K562 (cell line): Measurements from ENCODE around the gene ABLIM2. TPM values are rescaled to one million over a fixed set of nuclear protein-coding genes. Genes with fewer than 3 reads are reported as not detected.

Source experiments
- ATAC-seq: fragments of 200-7000 bp; cut with Tn5 transposase; 3 replicates; pipeline ENCODE4 v1.9.1; 2020; ENCODE audit warnings: moderate library complexity
- BruUV-seq: library from RNA; stranded (reverse); fragments of 400-500 nt; replicated peaks from 2 replicates; lab custom pipeline; 2021; lab: Mats Ljungman, UMichigan
- CTCF ChIA-PET: fragments of 300-600 bp; formaldehyde crosslinking; extraction: SDS; loops from one replicate; lab custom pipeline; 2021; ENCODE audit warnings: low intra/inter-chr PET ratio; lab: Yijun Ruan, JAX
- POLR2A ChIA-PET: fragments of 300-600, 350-650 bp; sonication (Branson Sonifier 250); formaldehyde crosslinking; extraction: SDS; loops from one replicate; lab custom pipeline; 2021; ENCODE audit warnings: antibody characterized with exemption, inconsistent platforms; lab: Yijun Ruan, JAX
- DNase-seq, 4 experiments: peaks; one replicate each; pipeline versions ENCODE4 v3.0.0 to v3.0.0-alpha.2; 2011 to 2018; ENCODE audit warnings: low spot score in 3 of 4, mixed read lengths in 3 of 4; ENCODE audit errors: extremely low read depth in 1 of 4
- FAIRE-seq: peaks from 2 replicates; lab custom pipeline; 2011; peaks lifted over from hg19 to GRCh38; lab: Jason Lieb, UNC
- H2AFZ ChIP-seq: 2 replicates; pipeline ENCODE4 v1.6.0; 2011; ENCODE audit warnings: low read depth, low read length, control low read depth, inconsistent platforms
- H3K27ac ChIP-seq: fragments of 200-600 bp; 3 replicates; pipeline ENCODE4 v1.8.0; 2011; ENCODE audit warnings: low read depth, mild to moderate bottlenecking, control low read depth, inconsistent platforms, low read length, moderate library complexity, mixed read lengths; ENCODE audit errors: extremely low read depth
- H3K27me3 ChIP-seq, 2 experiments: fragments of 300-600 bp in 1 of 2; 2 replicates in 1 of 2; 3 replicates in 1 of 2; pipeline versions ENCODE4 v1.6.0 to v1.8.0; 2011; ENCODE audit warnings: inconsistent platforms in 2 of 2, low read length in 2 of 2, mild to moderate bottlenecking in 1 of 2, mixed read lengths in 1 of 2, moderate library complexity in 1 of 2; ENCODE audit not compliant: control insufficient read depth in 2 of 2, insufficient read depth in 2 of 2
- H3K36me3 ChIP-seq: fragments of 300-600 bp; 3 replicates; pipeline ENCODE4 v1.8.0; 2011; ENCODE audit warnings: mild to moderate bottlenecking, low read length, inconsistent platforms; ENCODE audit not compliant: control insufficient read depth, insufficient read depth
- H3K4me1 ChIP-seq, 2 experiments: fragments of 200-600 bp in 1 of 2; replicated peaks in 1 of 2; 2 replicates in 1 of 2; 3 replicates in 1 of 2; pipeline versions ENCODE4 v1.5.1 to v1.8.0; 2011; ENCODE audit warnings: inconsistent platforms in 2 of 2, low read length in 2 of 2, mild to moderate bottlenecking in 1 of 2, mixed read lengths in 1 of 2, moderate library complexity in 1 of 2; ENCODE audit not compliant: control insufficient read depth in 2 of 2, insufficient read depth in 2 of 2
- H3K4me2 ChIP-seq: 2 replicates; pipeline ENCODE4 v1.6.1; 2011; ENCODE audit warnings: low read length, control low read depth, inconsistent platforms, mixed read lengths; ENCODE audit not compliant: insufficient read depth
- H3K4me3 ChIP-seq: fragments of 200-600 bp; sonication (generic), shearing (Covaris generic); 2 replicates; pipeline ENCODE4 v1.5.1; 2016; ENCODE audit warnings: control low read depth, inconsistent platforms
- H3K79me2 ChIP-seq: fragments of 200-600 bp; 3 replicates; pipeline ENCODE4 v1.8.0; 2011; ENCODE audit warnings: low read length, inconsistent platforms; ENCODE audit not compliant: control insufficient read depth, insufficient read depth
- H3K9ac ChIP-seq, 2 experiments: 2 replicates each; pipeline versions ENCODE4 v1.6.0 to v1.6.1; 2011; ENCODE audit warnings: low read depth in 2 of 2, low read length in 2 of 2, control low read depth in 1 of 2, inconsistent platforms in 1 of 2, mild to moderate bottlenecking in 1 of 2, mixed read lengths in 1 of 2; ENCODE audit not compliant: insufficient read depth in 1 of 2
- H3K9me1 ChIP-seq: one replicate; pipeline ENCODE4 v1.6.0; 2011; ENCODE audit warnings: inconsistent platforms, mild to moderate bottlenecking, low read length, moderate library complexity; ENCODE audit not compliant: control insufficient read depth, insufficient read depth
- H3K9me3 ChIP-seq: replicated peaks from 2 replicates; pipeline ENCODE4 v1.5.1; 2011; ENCODE audit warnings: low read depth, low read length, inconsistent platforms; ENCODE audit not compliant: control insufficient read depth, insufficient read depth
- H4K20me1 ChIP-seq: replicated peaks from 2 replicates; pipeline ENCODE4 v1.6.1; 2011; ENCODE audit warnings: low read length, inconsistent platforms, mixed read lengths; ENCODE audit not compliant: control insufficient read depth, insufficient read depth
- CHD7 ChIP-seq: fragments of 200-600 bp; sonication (generic); IDR thresholded peaks from one replicate; pipeline ENCODE4 v1.6.1; 2012; ENCODE audit warnings: mild to moderate bottlenecking, low read depth, low read length, inconsistent platforms
- ELF2 ChIP-seq: fragments of 250-450 bp; sonication (Bioruptor Pico); IDR thresholded peaks from 2 replicates; pipeline ENCODE4 v1.5.0; 2021; ENCODE audit warnings: mild to moderate bottlenecking
- FOS ChIP-seq: IDR thresholded peaks from 3 replicates; pipeline ENCODE4 v1.6.1; 2011; ENCODE audit not compliant: insufficient read length; ENCODE audit errors: extremely low read depth
- KAT2B ChIP-seq: IDR thresholded peaks from one replicate; pipeline ENCODE4 v1.6.1; 2012; ENCODE audit warnings: low read depth, mild to moderate bottlenecking, control low read depth, inconsistent platforms, low read length, moderate library complexity
- KDM4B ChIP-seq, 2 experiments: fragments of 450-650 bp in 1 of 2; sonication (generic) in 1 of 2; IDR thresholded peaks; 2 replicates each; pipeline ENCODE4 v1.6.1; 2016 to 2017; ENCODE audit warnings: borderline replicate concordance in 2 of 2, antibody characterized with exemption in 1 of 2, low read depth in 1 of 2, mild to moderate bottlenecking in 1 of 2
- KLF1 ChIP-seq: fragments of 450-650 bp; IDR thresholded peaks from 2 replicates; pipeline ENCODE4 v1.6.1; 2016; ENCODE audit warnings: missing genetic modification characterization, missing compliant biosample characterization
- NFIC ChIP-seq: fragments of 450-650 bp; IDR thresholded peaks from 2 replicates; pipeline ENCODE4 v1.6.1; 2017; ENCODE audit warnings: mild to moderate bottlenecking, inconsistent platforms
- RBM39 ChIP-seq: fragments of 200-400 bp; formaldehyde crosslinking; optimal IDR thresholded peaks from 2 replicates; pipeline ENCODE3; 2018; ENCODE audit warnings: low read depth, low read length
- SRSF7 ChIP-seq: fragments of 200-400 bp; formaldehyde crosslinking; optimal IDR thresholded peaks from 2 replicates; pipeline ENCODE3; 2017; ENCODE audit warnings: mild to moderate bottlenecking, low read depth, low read length
- XRCC3 ChIP-seq: fragments of 450-650 bp; IDR thresholded peaks from 2 replicates; pipeline ENCODE4 v1.6.1; 2017; ENCODE audit warnings: mild to moderate bottlenecking, moderate library complexity
- ZNF408 ChIP-seq: fragments of 250-450 bp; sonication (Bioruptor Pico); IDR thresholded peaks from 2 replicates; pipeline ENCODE4 v1.4.0; 2020; ENCODE audit warnings: low read depth, mild to moderate bottlenecking, moderate library complexity
- WGBS: fragments of 100-300 bp; shearing (Covaris generic); methylation state at CpG from one replicate; pipeline ENCODE4 v1.1.6; 2016; ENCODE audit warnings: low coverage, mixed read lengths; ENCODE audit not compliant: insufficient coverage; ENCODE audit errors: missing lambda C conversion rate; 5-methylcytosine and 5-hydroxymethylcytosine counted together
- in situ Hi-C: fragments of 300-500 bp; cut with MboI; formaldehyde crosslinking; loops from 4 replicates; pipeline ENCODE4 v1.15.0; 2018; ENCODE audit warnings: inconsistent platforms, mixed read lengths
- intact Hi-C: fragments of 100-400 bp; cut with micrococcal nuclease; formaldehyde crosslinking; loops from 2 replicates; pipeline ENCODE4 v1.14.2; 2022
- polyA plus RNA-seq, 8 experiments: library from polyadenylated mRNA; depleted of rRNA in 4 of 8; stranded (reverse) in 5 of 8; unstranded in 3 of 8; fragments of >200 nt; fragmentation: Nextera tagmentation in 2 of 8; fragmentation: Illumina TruSeq in 1 of 8; extraction: Ambion mirVana in 2 of 8; extraction: Trizol in 1 of 8; gene quantifications; 2 replicates each; pipeline versions ENCODE4 v1.2.1 to v1.2.3, GENCODE V29; 2011 to 2014; ENCODE audit warnings: inconsistent platforms in 1 of 8, missing spikeins in 1 of 8
- total RNA-seq, 7 experiments: library from RNA; depleted of rRNA in 6 of 7; stranded (reverse); fragments of >200 nt in 6 of 7; fragmentation: Illumina TruSeq in 2 of 7; extraction: Trizol in 2 of 7; gene quantifications; 2 replicates each; pipeline versions ENCODE4 v1.2.1 to v1.2.3, GENCODE V29; 2011 to 2021; ENCODE audit warnings: low replicate concordance in 1 of 7

Gene ABLIM2
- total and polyA plus RNA-seq, 9 of the 15 experiments (the other 6 are each of a cell fraction or from before 2014, with no cell fraction given): not detected

GRCh38 chr4:7970361-7970946 is 188.2 kb downstream of the ABLIM2 start:
- Histone ChIP-seq H3K27me3 (peaks cover 16 to 24% of the 10 kb centered on the region in 2 experiments; a peak in 3 of 5 replicates), H3K36me3 (no peaks in the 10 kb centered on the region), H3K4me2 (no peak overlapping the region), H3K4me3 (no peak overlapping the region), H3K9me3 (no peaks in the 10 kb centered on the region), H4K20me1 (no peaks in the 10 kb centered on the region; the same call in 1 of the 2 replicates), H3K9ac (no peak overlapping the region), H3K79me2 (no peaks in the 10 kb centered on the region), H2AFZ (no peak overlapping the region), H3K27ac (no peak overlapping the region), H3K4me1 (peaks cover 0 to 5% of the 10 kb centered on the region in 2 experiments; a peak in 2 of 5 replicates), H3K9me1 (peaks cover 2% of the 10 kb centered on the region)
- WGBS: 2% methylated on average over 8 of the region's 13 CpGs
- no TSS peak for BruUV-seq
- intact Hi-C loops: no loop called here
- DNase-seq (no peak), ATAC-seq (no peak), FAIRE-seq (no peak)
- ChIA-PET POLR2A (interaction anchor here (0.6 to 0.7 kb wide), 2 partner anchors 12 to 69 kb away, joined by 3 to 4 read pairs; no protein-coding TSS in a partner anchor), CTCF (no interaction called here)
- in situ Hi-C loops: no loop called here
- TF ChIP-seq XRCC3: no peak
- no peak for TF ChIP-seq ELF2 (CRISPR knock-in tag)
- TF ChIP-seq KAT2B: no peak
- no peak for TF ChIP-seq RBM39
- TF ChIP-seq KDM4B (IDR thresholded peaks at IDR 0.05; ENCODE audit: borderline replicate concordance in 2 of 2, low read depth in 1 of 2): no peak
- no peak for TF ChIP-seq ZNF408 (CRISPR knock-in tag)
- no peak for TF ChIP-seq NFIC
- TF ChIP-seq CHD7: no peak
- TF ChIP-seq FOS: no peak
- no peak for TF ChIP-seq KLF1 (tag)
- TF ChIP-seq SRSF7: no peak
